Bronchial epithelial cell (primary cell): Measurements from ENCODE around the gene ITPR2. TPM values are rescaled to one million over a fixed set of nuclear protein-coding genes. Genes with fewer than 3 reads are reported as not detected.

ENCODE experiments used
- DNase-seq: peaks from one replicate; pipeline ENCODE4 v3.0.0-alpha.2; 2010; ENCODE audit warnings: low read depth
- FAIRE-seq: peaks from 2 replicates; lab custom pipeline; 2011; peaks lifted over from hg19 to GRCh38; lab: Jason Lieb, UNC
- H3K27me3 ChIP-seq: 2 replicates; pipeline ENCODE4 v1.5.1; 2011; ENCODE audit warnings: low read length; ENCODE audit not compliant: control insufficient read depth, insufficient read depth
- H3K36me3 ChIP-seq: 2 replicates; pipeline ENCODE4 v1.5.1; 2011; ENCODE audit warnings: low read length; ENCODE audit not compliant: control insufficient read depth, insufficient read depth
- H3K4me3 ChIP-seq: 2 replicates; pipeline ENCODE4 v1.5.1; 2011; ENCODE audit warnings: mild to moderate bottlenecking, low read depth, low read length, control low read depth
- total RNA-seq: library from RNA; depleted of rRNA; stranded (reverse); fragments of >200 nt; gene quantifications from 2 replicates; pipeline ENCODE4 v1.2.1, GENCODE V29; 2014
- TF ChIP-seq, protein P1 (sequence below): IDR thresholded peaks from 2 replicates; pipeline ENCODE4 v1.5.1; 2011; ENCODE audit warnings: mild to moderate bottlenecking, moderate library complexity, low read length, control low read depth, inconsistent platforms; ENCODE audit not compliant: insufficient read depth, severe bottlenecking

The ITPR2 gene
- total RNA-seq, 1 donor from 2014 or later = 5.8 TPM

- no peak for DNase-seq
- TF ChIP-seq, protein P1, sequence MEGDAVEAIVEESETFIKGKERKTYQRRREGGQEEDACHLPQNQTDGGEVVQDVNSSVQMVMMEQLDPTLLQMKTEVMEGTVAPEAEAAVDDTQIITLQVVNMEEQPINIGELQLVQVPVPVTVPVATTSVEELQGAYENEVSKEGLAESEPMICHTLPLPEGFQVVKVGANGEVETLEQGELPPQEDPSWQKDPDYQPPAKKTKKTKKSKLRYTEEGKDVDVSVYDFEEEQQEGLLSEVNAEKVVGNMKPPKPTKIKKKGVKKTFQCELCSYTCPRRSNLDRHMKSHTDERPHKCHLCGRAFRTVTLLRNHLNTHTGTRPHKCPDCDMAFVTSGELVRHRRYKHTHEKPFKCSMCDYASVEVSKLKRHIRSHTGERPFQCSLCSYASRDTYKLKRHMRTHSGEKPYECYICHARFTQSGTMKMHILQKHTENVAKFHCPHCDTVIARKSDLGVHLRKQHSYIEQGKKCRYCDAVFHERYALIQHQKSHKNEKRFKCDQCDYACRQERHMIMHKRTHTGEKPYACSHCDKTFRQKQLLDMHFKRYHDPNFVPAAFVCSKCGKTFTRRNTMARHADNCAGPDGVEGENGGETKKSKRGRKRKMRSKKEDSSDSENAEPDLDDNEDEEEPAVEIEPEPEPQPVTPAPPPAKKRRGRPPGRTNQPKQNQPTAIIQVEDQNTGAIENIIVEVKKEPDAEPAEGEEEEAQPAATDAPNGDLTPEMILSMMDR = no peak
- Histone ChIP-seq H3K36me3 (no peaks in the 10 kb centered on the region), H3K27me3 (no peaks in the 10 kb centered on the region), H3K4me3 (no peak overlapping the region)
- no peak for FAIRE-seq
Measured at GRCh38 chr12:26871985-26872384, 39.0 kb upstream of the ITPR2 start.

DNA sequence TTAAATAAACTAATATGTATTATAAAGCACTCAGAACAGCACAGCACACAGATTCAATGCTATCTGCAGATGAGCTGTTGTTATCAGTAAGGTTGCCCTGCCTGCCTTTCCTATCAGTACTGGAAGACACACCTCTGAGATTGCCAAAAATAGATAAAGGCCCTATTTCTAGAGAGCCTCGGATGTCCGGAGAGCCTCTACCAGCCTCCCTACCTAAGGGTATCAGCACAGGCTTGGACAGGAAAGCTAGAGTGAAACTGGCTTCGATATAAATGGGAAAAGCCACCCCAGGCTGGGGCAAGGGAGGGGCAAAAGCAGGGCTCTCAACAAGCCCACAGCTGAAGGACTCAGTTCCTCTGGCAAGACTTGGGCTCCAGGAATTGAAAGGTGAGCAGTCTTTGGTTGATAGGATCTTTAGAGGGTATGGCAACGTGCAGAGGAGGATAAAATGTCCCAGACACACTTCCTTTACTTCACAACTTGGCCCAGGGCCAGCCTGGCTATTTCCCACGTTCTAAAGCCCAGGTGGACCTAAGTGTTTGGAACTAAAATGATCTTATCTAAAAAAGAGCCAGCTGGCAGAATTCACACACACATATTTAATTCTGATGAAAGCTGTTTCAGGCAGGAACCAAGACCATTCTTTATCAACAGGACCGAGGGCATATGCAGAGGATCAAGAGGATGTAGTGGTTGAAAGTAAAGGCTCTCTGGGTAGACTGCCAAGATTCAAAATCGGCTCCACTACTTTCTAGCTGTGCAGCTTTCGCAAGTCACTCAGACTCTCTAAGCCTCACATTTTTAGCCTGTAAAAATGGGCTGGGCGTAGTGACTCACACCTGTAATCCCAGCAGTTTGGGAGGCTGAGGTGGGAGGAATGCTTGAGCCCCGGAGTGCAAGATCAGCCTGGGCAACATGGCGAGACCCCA is 37.8 kb upstream of the ITPR2 start:
- TF ChIP-seq, protein P1 = no peak
- FAIRE-seq (peak; percentile 89), DNase-seq (peak; percentile 89)
- no peaks in the 10 kb centered on the region for H3K36me3 ChIP-seq
- H3K27me3 ChIP-seq = no peaks in the 10 kb centered on the region
- no peak overlapping the region for H3K4me3 ChIP-seq

GRCh38 chr12:26869908-26870459 is 37.0 kb upstream of the ITPR2 start:
- H3K36me3 ChIP-seq = no peaks in the 10 kb centered on the region
- no peak for FAIRE-seq
- H3K4me3 ChIP-seq = no peak overlapping the region
- DNase-seq = no peak
- TF ChIP-seq, protein P1 = no peak
- H3K27me3 ChIP-seq = no peaks in the 10 kb centered on the region

GRCh38 chr12:26869104-26869494 is 36.1 kb upstream of the ITPR2 start:
- H3K27me3 ChIP-seq = no peaks in the 10 kb centered on the region
- H3K4me3 ChIP-seq = no peak overlapping the region
- DNase-seq (no peak), FAIRE-seq (no peak)
- TF ChIP-seq, protein P1 = no peak
- H3K36me3 ChIP-seq = no peaks in the 10 kb centered on the region

DNA sequence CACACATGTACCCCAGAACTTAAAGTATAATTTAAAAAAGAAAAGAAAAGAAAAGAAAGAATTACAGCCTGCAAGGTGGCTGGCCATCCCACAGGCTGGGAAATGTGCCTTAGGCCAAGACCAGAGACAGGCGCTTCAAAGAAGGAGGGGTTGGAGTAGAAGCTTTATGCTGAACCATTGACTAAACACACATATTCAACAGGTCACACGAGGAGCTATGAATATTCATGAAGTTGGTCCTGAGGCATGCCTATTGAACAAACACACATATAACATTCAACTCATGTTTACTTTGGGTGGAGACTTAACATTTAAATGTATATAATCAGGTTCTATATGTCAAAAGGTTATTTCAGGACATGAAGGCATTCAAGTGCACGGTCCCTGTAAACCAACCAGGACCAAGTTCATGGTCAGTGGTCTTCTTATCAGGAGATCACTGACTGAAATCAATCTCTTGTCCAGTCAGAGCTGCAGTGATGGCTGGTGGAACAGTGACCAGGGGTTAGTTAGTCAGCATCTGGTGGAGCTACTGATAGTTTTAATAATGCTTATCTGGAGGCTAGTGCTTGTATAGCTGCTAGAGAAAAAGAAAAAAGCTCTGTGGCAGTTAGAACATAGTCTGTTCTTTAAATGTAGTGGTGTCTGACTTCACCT is 35.6 kb upstream of the ITPR2 start:
- Histone ChIP-seq H3K36me3 (no peaks in the 10 kb centered on the region), H3K27me3 (no peaks in the 10 kb centered on the region), H3K4me3 (no peak overlapping the region)
- DNase-seq (no peak), FAIRE-seq (no peak)
- TF ChIP-seq, protein P1 = no peak
